HEK293 (cell line): Measurements from ENCODE around the gene NR4A3.

Experiments used
- CTCF ChIA-PET: fragments of 350-600 bp; formaldehyde crosslinking; extraction: SDS; loops from one replicate; lab custom pipeline; 2021; ENCODE audit warnings: antibody characterized with exemption; lab: Yijun Ruan, JAX
- POLR2A ChIA-PET: fragments of 300-600 bp; formaldehyde crosslinking; extraction: SDS; loops from one replicate; lab custom pipeline; 2020; ENCODE audit warnings: antibody characterized with exemption, inconsistent platforms; lab: Yijun Ruan, JAX
- H3K27ac ChIP-seq: fragments of 200-500 bp; sonication (Bioruptor generic); 2 replicates; pipeline ENCODE4 v1.5.1; 2014; ENCODE audit warnings: low read depth, low read length, control low read depth, inconsistent platforms; ENCODE audit errors: extremely low read depth
- H3K36me3 ChIP-seq, 2 experiments: fragments of 200-500 bp in 1 of 2; sonication (Bioruptor generic) in 1 of 2; 1 replicate in 1 of 2; 2 replicates in 1 of 2; pipeline ENCODE4 v1.5.1; 2014 to 2017; ENCODE audit warnings: inconsistent platforms in 2 of 2, low read length in 2 of 2; ENCODE audit not compliant: control insufficient read depth in 2 of 2, insufficient read depth in 1 of 2
- H3K4me1 ChIP-seq: fragments of 200-500 bp; sonication (Bioruptor generic); 2 replicates; pipeline ENCODE4 v1.5.1; 2014; ENCODE audit warnings: mild to moderate bottlenecking, low read length, inconsistent platforms; ENCODE audit not compliant: control insufficient read depth, insufficient read depth
- H3K4me3 ChIP-seq: 2 replicates; pipeline ENCODE4 v1.5.1; 2011; ENCODE audit warnings: low read depth, mild to moderate bottlenecking, control low read depth, low read length, moderate library complexity
- H3K9me3 ChIP-seq: fragments of 200-500 bp; sonication (Bioruptor generic); 2 replicates; pipeline ENCODE4 v1.5.1; 2014; ENCODE audit warnings: low read depth, low read length, inconsistent platforms; ENCODE audit not compliant: control insufficient read depth, insufficient read depth
- CTCF ChIP-seq: fragments of 450-650 bp; formaldehyde crosslinking; IDR thresholded peaks from 2 replicates; pipeline ENCODE4 v1.5.1; 2016; ENCODE audit warnings: missing biosample characterization, missing genetic modification characterization
- FEZF1 ChIP-seq: fragments of 450-650 bp; formaldehyde crosslinking; IDR thresholded peaks from 2 replicates; pipeline ENCODE4 v1.5.1; 2016; ENCODE audit warnings: missing biosample characterization, missing genetic modification characterization
- GLI2 ChIP-seq: fragments of 450-650 bp; formaldehyde crosslinking; IDR thresholded peaks from 2 replicates; pipeline ENCODE4; 2017; ENCODE audit warnings: missing biosample characterization, missing genetic modification characterization, low read depth, borderline replicate concordance
- GLIS2 ChIP-seq: fragments of 450-650 bp; formaldehyde crosslinking; IDR thresholded peaks from 2 replicates; pipeline ENCODE4 v1.5.1; 2016; ENCODE audit warnings: missing biosample characterization, missing genetic modification characterization
- KLF7 ChIP-seq: fragments of 450-650 bp; formaldehyde crosslinking; IDR thresholded peaks from 2 replicates; pipeline ENCODE4 v1.5.1; 2016; ENCODE audit warnings: missing biosample characterization, missing genetic modification characterization, borderline replicate concordance
- SP2 ChIP-seq: fragments of 450-650 bp; formaldehyde crosslinking; IDR thresholded peaks from 2 replicates; pipeline ENCODE4 v1.5.1; 2016; ENCODE audit warnings: missing biosample characterization, missing genetic modification characterization
- SP3 ChIP-seq: fragments of 450-650 bp; formaldehyde crosslinking; IDR thresholded peaks from 2 replicates; pipeline ENCODE4 v1.5.1; 2016; ENCODE audit warnings: missing biosample characterization, missing genetic modification characterization
- ZBTB1 ChIP-seq: fragments of 450-650 bp; formaldehyde crosslinking; IDR thresholded peaks from 2 replicates; pipeline ENCODE4 v1.5.1; 2016; ENCODE audit warnings: missing biosample characterization, missing genetic modification characterization
- ZBTB8A ChIP-seq: fragments of 450-650 bp; formaldehyde crosslinking; IDR thresholded peaks from 2 replicates; pipeline ENCODE4 v1.5.1; 2016; ENCODE audit warnings: missing biosample characterization, missing genetic modification characterization
- ZFHX2 ChIP-seq: fragments of 450-650 bp; formaldehyde crosslinking; conservative IDR thresholded peaks from 2 replicates; pipeline ENCODE4 v1.5.1; 2016; ENCODE audit warnings: missing biosample characterization, missing genetic modification characterization
- ZNF10 ChIP-seq: fragments of 450-650 bp; formaldehyde crosslinking; IDR thresholded peaks from 2 replicates; pipeline ENCODE4 v1.5.1; 2017; ENCODE audit warnings: missing biosample characterization, missing genetic modification characterization
- ZNF530 ChIP-seq: fragments of 450-650 bp; formaldehyde crosslinking; IDR thresholded peaks from 2 replicates; pipeline ENCODE4 v1.5.1; 2016; ENCODE audit warnings: low read depth, missing biosample characterization, missing genetic modification characterization
- ZNF830 ChIP-seq: fragments of 450-650 bp; IDR thresholded peaks from 2 replicates; pipeline ENCODE4 v1.5.0; 2018; ENCODE audit warnings: missing biosample characterization, missing genetic modification characterization, low read depth, mild to moderate bottlenecking, moderate library complexity
- TF ChIP-seq, protein P1 (sequence below): fragments of 450-650 bp; formaldehyde crosslinking; IDR thresholded peaks from 2 replicates; pipeline ENCODE4 v1.5.1; 2016; ENCODE audit warnings: missing biosample characterization, missing genetic modification characterization
- TF ChIP-seq, protein P2 (sequence below): fragments of 450-650 bp; formaldehyde crosslinking; conservative IDR thresholded peaks from 2 replicates; pipeline ENCODE4 v1.5.1; 2016; ENCODE audit warnings: low read depth, missing biosample characterization, missing genetic modification characterization
- TF ChIP-seq, protein P3 (sequence below): IDR thresholded peaks from 2 replicates; pipeline ENCODE4 v1.6.1; 2011; ENCODE audit warnings: mild to moderate bottlenecking, low read depth, low read length, borderline replicate concordance
- TF ChIP-seq, protein P4 (sequence below): fragments of 450-650 bp; formaldehyde crosslinking; IDR thresholded peaks from 2 replicates; pipeline ENCODE4 v1.5.1; 2016; ENCODE audit warnings: missing biosample characterization, missing genetic modification characterization

The NR4A3 gene

DNA sequence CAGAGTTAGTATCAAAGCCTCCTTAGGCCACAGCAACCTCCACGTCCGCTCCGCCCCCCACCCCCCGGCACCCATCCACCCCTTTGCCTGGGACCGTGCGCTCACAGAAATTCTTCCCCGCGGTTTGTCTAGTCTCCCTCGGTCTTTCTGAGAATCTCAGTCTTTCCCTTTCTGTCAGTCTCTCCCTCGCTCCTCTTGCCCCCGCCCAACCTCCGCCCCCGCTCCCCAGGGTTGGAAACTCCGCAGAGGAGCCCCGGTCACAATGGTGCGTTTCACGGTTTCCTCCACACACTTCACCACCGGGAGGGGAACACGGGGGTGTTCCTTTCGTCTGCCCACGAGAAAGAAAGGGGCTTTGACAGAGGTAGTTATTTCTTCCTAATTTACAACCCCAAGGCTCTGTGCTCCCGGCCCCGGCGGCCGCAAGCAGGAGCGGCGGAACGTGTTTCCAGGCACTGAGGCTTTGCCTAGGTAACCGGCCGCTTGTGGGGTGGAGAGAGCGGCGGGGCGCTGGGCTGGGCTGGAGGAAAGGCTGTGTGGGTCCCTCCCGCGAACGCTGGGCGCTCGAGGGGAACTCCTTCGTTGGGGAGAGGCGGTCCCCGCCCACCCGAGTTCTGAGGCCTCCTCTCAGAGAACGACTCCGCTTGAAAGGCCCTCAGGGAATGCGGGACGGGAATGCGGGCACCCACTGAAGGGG is 2.1 kb downstream of the NR4A3 start (continued):
- TF ChIP-seq, protein P1, sequence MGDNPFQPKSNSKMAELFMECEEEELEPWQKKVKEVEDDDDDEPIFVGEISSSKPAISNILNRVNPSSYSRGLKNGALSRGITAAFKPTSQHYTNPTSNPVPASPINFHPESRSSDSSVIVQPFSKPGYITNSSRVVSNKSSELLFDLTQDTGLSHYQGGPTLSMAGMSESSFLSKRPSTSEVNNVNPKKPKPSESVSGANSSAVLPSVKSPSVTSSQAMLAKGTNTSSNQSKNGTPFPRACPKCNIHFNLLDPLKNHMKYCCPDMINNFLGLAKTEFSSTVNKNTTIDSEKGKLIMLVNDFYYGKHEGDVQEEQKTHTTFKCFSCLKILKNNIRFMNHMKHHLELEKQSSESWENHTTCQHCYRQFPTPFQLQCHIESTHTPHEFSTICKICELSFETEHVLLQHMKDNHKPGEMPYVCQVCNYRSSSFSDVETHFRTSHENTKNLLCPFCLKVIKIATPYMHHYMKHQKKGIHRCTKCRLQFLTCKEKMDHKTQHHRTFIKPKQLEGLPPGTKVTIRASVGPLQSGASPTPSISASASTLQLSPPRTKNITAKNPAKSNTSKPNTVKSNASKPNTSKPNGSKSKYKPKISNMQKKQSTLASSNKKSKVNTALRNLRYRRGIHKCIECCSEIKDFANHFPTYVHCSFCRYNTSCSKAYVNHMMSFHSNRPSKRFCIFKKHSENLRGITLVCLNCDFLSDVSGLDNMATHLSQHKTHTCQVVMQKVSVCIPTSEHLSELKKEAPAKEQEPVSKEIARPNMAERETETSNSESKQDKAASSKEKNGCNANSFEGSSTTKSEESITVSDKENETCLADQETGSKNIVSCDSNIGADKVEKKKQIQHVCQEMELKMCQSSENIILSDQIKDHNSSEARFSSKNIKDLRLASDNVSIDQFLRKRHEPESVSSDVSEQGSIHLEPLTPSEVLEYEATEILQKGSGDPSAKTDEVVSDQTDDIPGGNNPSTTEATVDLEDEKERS (tag by site-specific recombination): no peak
- TF ChIP-seq SP2 (tag by site-specific recombination) (peak; percentile 46; the same call in 1 of the 2 replicates), SP3 (tag by site-specific recombination) (peak; percentile 22; the same call in 1 of the 2 replicates), ZNF530 (no peak), ZFHX2 (tag by site-specific recombination) (peak; percentile 75), FEZF1 (tag by site-specific recombination) (no peak), ZBTB8A (tag by site-specific recombination) (no peak)
- TF ChIP-seq, protein P2, sequence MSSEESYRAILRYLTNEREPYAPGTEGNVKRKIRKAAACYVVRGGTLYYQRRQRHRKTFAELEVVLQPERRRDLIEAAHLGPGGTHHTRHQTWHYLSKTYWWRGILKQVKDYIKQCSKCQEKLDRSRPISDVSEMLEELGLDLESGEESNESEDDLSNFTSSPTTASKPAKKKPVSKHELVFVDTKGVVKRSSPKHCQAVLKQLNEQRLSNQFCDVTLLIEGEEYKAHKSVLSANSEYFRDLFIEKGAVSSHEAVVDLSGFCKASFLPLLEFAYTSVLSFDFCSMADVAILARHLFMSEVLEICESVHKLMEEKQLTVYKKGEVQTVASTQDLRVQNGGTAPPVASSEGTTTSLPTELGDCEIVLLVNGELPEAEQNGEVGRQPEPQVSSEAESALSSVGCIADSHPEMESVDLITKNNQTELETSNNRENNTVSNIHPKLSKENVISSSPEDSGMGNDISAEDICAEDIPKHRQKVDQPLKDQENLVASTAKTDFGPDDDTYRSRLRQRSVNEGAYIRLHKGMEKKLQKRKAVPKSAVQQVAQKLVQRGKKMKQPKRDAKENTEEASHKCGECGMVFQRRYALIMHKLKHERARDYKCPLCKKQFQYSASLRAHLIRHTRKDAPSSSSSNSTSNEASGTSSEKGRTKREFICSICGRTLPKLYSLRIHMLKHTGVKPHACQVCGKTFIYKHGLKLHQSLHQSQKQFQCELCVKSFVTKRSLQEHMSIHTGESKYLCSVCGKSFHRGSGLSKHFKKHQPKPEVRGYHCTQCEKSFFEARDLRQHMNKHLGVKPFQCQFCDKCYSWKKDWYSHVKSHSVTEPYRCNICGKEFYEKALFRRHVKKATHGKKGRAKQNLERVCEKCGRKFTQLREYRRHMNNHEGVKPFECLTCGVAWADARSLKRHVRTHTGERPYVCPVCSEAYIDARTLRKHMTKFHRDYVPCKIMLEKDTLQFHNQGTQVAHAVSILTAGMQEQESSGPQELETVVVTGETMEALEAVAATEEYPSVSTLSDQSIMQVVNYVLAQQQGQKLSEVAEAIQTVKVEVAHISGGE (tag by site-specific recombination): peak; percentile 87
- TF ChIP-seq, protein P3, sequence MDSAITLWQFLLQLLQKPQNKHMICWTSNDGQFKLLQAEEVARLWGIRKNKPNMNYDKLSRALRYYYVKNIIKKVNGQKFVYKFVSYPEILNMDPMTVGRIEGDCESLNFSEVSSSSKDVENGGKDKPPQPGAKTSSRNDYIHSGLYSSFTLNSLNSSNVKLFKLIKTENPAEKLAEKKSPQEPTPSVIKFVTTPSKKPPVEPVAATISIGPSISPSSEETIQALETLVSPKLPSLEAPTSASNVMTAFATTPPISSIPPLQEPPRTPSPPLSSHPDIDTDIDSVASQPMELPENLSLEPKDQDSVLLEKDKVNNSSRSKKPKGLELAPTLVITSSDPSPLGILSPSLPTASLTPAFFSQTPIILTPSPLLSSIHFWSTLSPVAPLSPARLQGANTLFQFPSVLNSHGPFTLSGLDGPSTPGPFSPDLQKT: no peak
- TF ChIP-seq, protein P4, sequence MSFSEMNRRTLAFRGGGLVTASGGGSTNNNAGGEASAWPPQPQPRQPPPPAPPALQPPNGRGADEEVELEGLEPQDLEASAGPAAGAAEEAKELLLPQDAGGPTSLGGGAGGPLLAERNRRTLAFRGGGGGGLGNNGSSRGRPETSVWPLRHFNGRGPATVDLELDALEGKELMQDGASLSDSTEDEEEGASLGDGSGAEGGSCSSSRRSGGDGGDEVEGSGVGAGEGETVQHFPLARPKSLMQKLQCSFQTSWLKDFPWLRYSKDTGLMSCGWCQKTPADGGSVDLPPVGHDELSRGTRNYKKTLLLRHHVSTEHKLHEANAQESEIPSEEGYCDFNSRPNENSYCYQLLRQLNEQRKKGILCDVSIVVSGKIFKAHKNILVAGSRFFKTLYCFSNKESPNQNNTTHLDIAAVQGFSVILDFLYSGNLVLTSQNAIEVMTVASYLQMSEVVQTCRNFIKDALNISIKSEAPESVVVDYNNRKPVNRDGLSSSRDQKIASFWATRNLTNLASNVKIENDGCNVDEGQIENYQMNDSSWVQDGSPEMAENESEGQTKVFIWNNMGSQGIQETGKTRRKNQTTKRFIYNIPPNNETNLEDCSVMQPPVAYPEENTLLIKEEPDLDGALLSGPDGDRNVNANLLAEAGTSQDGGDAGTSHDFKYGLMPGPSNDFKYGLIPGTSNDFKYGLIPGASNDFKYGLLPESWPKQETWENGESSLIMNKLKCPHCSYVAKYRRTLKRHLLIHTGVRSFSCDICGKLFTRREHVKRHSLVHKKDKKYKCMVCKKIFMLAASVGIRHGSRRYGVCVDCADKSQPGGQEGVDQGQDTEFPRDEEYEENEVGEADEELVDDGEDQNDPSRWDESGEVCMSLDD (tag by site-specific recombination): no peak

GRCh38 chr9:99824378-99825171 is 2.9 kb downstream of the NR4A3 start:
- Histone ChIP-seq H3K4me1 (no peaks in the 10 kb centered on the region), H3K4me3 (no peak overlapping the region), H3K27ac (no peak overlapping the region), H3K9me3 (no peaks in the 10 kb centered on the region), H3K36me3 (no peaks in the 10 kb centered on the region)
- ChIA-PET CTCF (interaction anchor here (0.6 to 1.6 kb wide), 8 partner anchors 13 to 698 kb away, joined by 3 to 5 read pairs (median 4); no protein-coding TSS in a partner anchor), POLR2A (no interaction called here)
- TF ChIP-seq GLIS2 (tag by site-specific recombination) (0 out of 2 replicates have a peak, but pooled peaks have one; percentile 1), ZNF830 (tag by site-specific recombination) (no peak), KLF7 (tag by site-specific recombination) (no peak), GLI2 (no peak), ZBTB1 (tag by site-specific recombination) (no peak), CTCF (0 out of 2 replicates have a peak, but pooled peaks have one; percentile 12), ZNF10 (tag by site-specific recombination) (no peak)
